HepG2 (cell line): ENCODE results near the gene GIMAP1. TPM values are rescaled to one million over a fixed set of nuclear protein-coding genes. Genes with fewer than 3 reads are reported as not detected.

Source experiments
- ATAC-seq: fragments of 200-7000 bp; cut with Tn5 transposase; 3 replicates; pipeline ENCODE4 v1.9.1; 2020; ENCODE audit warnings: mild to moderate bottlenecking, moderate library complexity
- BruUV-seq: library from RNA; stranded (reverse); fragments of 400-500 nt; replicated peaks from 2 replicates; lab custom pipeline; 2021; lab: Mats Ljungman, UMichigan
- CTCF ChIA-PET: fragments of 300-600 bp; formaldehyde crosslinking; extraction: SDS; loops from one replicate; lab custom pipeline; 2021; ENCODE audit warnings: low total read pairs, inconsistent platforms, low intra/inter-chr PET ratio; lab: Yijun Ruan, JAX
- POLR2A ChIA-PET: fragments of 350-600 bp; sonication (Branson Sonifier 250); formaldehyde crosslinking; loops from one replicate; lab custom pipeline; 2020; ENCODE audit warnings: antibody characterized with exemption, inconsistent platforms; lab: Yijun Ruan, JAX
- DNase-seq: peaks from one replicate; pipeline ENCODE4 v3.0.0-alpha.2; 2015; ENCODE audit warnings: low spot score
- FAIRE-seq: peaks from 3 replicates; lab custom pipeline; 2011; peaks lifted over from hg19 to GRCh38; lab: Jason Lieb, UNC
- H2AFZ ChIP-seq: one replicate; pipeline ENCODE4 v1.6.1; 2011; ENCODE audit warnings: low read length, inconsistent platforms
- H3K27ac ChIP-seq: fragments of 300-600 bp; 3 replicates; pipeline ENCODE4 v1.8.0; 2011; ENCODE audit warnings: mixed run types, mild to moderate bottlenecking, mixed read lengths, low read length, inconsistent platforms; ENCODE audit not compliant: insufficient read depth; ENCODE audit errors: extremely low read length
- H3K27me3 ChIP-seq, 2 experiments: fragments of 200-600 bp in 1 of 2; 2 replicates in 1 of 2; 3 replicates in 1 of 2; pipeline versions ENCODE4 v1.6.0 to v1.8.0; 2011; ENCODE audit warnings: low read length in 2 of 2, mild to moderate bottlenecking in 2 of 2, moderate library complexity in 2 of 2, inconsistent platforms in 1 of 2; ENCODE audit not compliant: insufficient read depth in 2 of 2, control insufficient read depth in 1 of 2
- H3K36me3 ChIP-seq, 2 experiments: fragments of 200-600 bp in 1 of 2; replicated peaks in 1 of 2; 2 replicates in 1 of 2; 3 replicates in 1 of 2; pipeline versions ENCODE4 v1.5.1 to v1.8.0; 2011; ENCODE audit warnings: low read length in 2 of 2, inconsistent platforms in 1 of 2; ENCODE audit not compliant: insufficient read depth in 2 of 2, control insufficient read depth in 1 of 2
- H3K4me1 ChIP-seq: 2 replicates; pipeline ENCODE4 v1.5.1; 2012; ENCODE audit warnings: low read length, inconsistent platforms; ENCODE audit not compliant: insufficient read depth
- H3K4me2 ChIP-seq: 2 replicates; pipeline ENCODE4 v1.6.0; 2011; ENCODE audit warnings: low read depth, low read length, inconsistent platforms
- H3K4me3 ChIP-seq, 3 experiments: fragments of 200-600 bp in 1 of 3; sonication (generic), shearing (Covaris generic) in 1 of 3; replicated peaks in 1 of 3; 2 replicates each; pipeline ENCODE4 v1.5.1; 2011 to 2016; ENCODE audit warnings: low read length in 3 of 3, inconsistent platforms in 2 of 3, low read depth in 2 of 3, mild to moderate bottlenecking in 2 of 3, control low read depth in 1 of 3, mixed read lengths in 1 of 3; ENCODE audit not compliant: insufficient read depth in 1 of 3
- H3K79me2 ChIP-seq: one replicate; pipeline ENCODE4 v1.6.1; 2011; ENCODE audit warnings: low read length, inconsistent platforms; ENCODE audit not compliant: insufficient read depth
- H3K9ac ChIP-seq: 2 replicates; pipeline ENCODE4 v1.6.0; 2011; ENCODE audit warnings: mild to moderate bottlenecking, low read depth, low read length, inconsistent platforms; ENCODE audit not compliant: insufficient read depth
- H3K9me3 ChIP-seq: 2 replicates; pipeline ENCODE4 v1.5.1; 2012; ENCODE audit warnings: mild to moderate bottlenecking, low read length
- H4K20me1 ChIP-seq: 2 replicates; pipeline ENCODE4 v1.6.0; 2011; ENCODE audit warnings: inconsistent platforms, mild to moderate bottlenecking, low read length, moderate library complexity; ENCODE audit not compliant: insufficient read depth
- ATF1 ChIP-seq: IDR thresholded peaks from 2 replicates; pipeline ENCODE4 v1.6.1; 2016; ENCODE audit warnings: mild to moderate bottlenecking, control low read depth
- ATF2 ChIP-seq: sonication (generic); formaldehyde crosslinking; IDR thresholded peaks from 2 replicates; pipeline ENCODE4 v1.4.0; 2020; ENCODE audit warnings: missing genetic modification reagents
- CENPT ChIP-seq: sonication (generic); formaldehyde crosslinking; IDR thresholded peaks from 2 replicates; pipeline ENCODE4 v1.8.0; 2022; ENCODE audit warnings: low read depth, mild to moderate bottlenecking, moderate library complexity, missing genetic modification reagents
- ZNF260 ChIP-seq: sonication (generic); formaldehyde crosslinking; IDR thresholded peaks from 2 replicates; pipeline ENCODE4 v1.4.0; 2020; ENCODE audit warnings: missing genetic modification reagents, low read depth, mild to moderate bottlenecking, borderline replicate concordance
- ZNF383 ChIP-seq: sonication (generic); formaldehyde crosslinking; IDR thresholded peaks from 2 replicates; pipeline ENCODE4 v1.4.0; 2020; ENCODE audit warnings: missing genetic modification reagents, mild to moderate bottlenecking, borderline replicate concordance
- ZNF781 ChIP-seq: sonication (generic); formaldehyde crosslinking; IDR thresholded peaks from 2 replicates; pipeline ENCODE4 v1.5.1; 2020; ENCODE audit warnings: borderline replicate concordance, mild to moderate bottlenecking, missing genetic modification reagents; ENCODE audit errors: not compliant biosample characterization
- WGBS: methylation state at CpG from one replicate; pipeline ENCODE4 v1.1.6; 2017; ENCODE audit warnings: low lambda C conversion rate; 5-methylcytosine and 5-hydroxymethylcytosine counted together
- in situ Hi-C: cut with HindIII; loops from 2 replicates; pipeline ENCODE4 v1.10.0; 2017; ENCODE audit warnings: low pct_unique_long_range_greater_than_20kb; ENCODE audit not compliant: extremely low pct_ligation_motif_present
- intact Hi-C: fragments of 100-400 bp; cut with micrococcal nuclease; formaldehyde crosslinking; loops from one replicate; pipeline ENCODE4 v1.10.0; 2022; ENCODE audit not compliant: unreplicated experiment
- polyA plus RNA-seq, 8 experiments: library from polyadenylated mRNA; depleted of rRNA in 3 of 8; stranded (reverse) in 7 of 8; unstranded in 1 of 8; fragments of >200 nt; fragmentation: Illumina TruSeq in 4 of 8; extraction: Trizol in 4 of 8; gene quantifications; 2 replicates each; pipeline versions ENCODE4 v1.2.1 to v1.2.3, GENCODE V29; 2011 to 2016; ENCODE audit warnings: low read depth in 4 of 8, missing spikeins in 1 of 8, mixed read lengths in 1 of 8; ENCODE audit not compliant: insufficient read depth in 1 of 8
- total RNA-seq, 5 experiments: library from RNA; depleted of rRNA; stranded (reverse); fragments of >200 nt; fragmentation: Illumina TruSeq; extraction: Trizol; gene quantifications; 2 replicates each; pipeline ENCODE4 v1.2.3, GENCODE V29; 2016; ENCODE audit warnings: low read depth in 1 of 5

Gene GIMAP1
- total and polyA plus RNA-seq, 2 of the 13 experiments (the other 11 are each of a cell fraction or from before 2014, with no cell fraction given): not detected

- BruUV-seq: no TSS peak
- ATAC-seq (no peak), DNase-seq (no peak), FAIRE-seq (no peak)
- Histone ChIP-seq H3K79me2 (no peaks in the 10 kb centered on the region), H3K27me3 (peaks cover 0 to 12% of the 10 kb centered on the region in 2 experiments; a peak in 4 of 5 replicates), H4K20me1 (no peaks in the 10 kb centered on the region), H3K36me3 (no peaks in the 10 kb centered on the region), H3K27ac (no peak overlapping the region), H3K9ac (no peak overlapping the region), H3K4me3 (no peak overlapping the region), H3K4me1 (no peaks in the 10 kb centered on the region), H3K9me3 (no peaks in the 10 kb centered on the region), H2AFZ (no peak overlapping the region), H3K4me2 (no peak overlapping the region)
- intact Hi-C loops (no loop called here), in situ Hi-C loops (no loop called here)
- ChIA-PET POLR2A (no interaction called here), CTCF (no interaction called here)
- 78% methylated on average over 28 of the region's 52 CpGs for WGBS
- no peak for TF ChIP-seq ATF1
- no peak for TF ChIP-seq ZNF383 (CRISPR knock-in tag)
- no peak for TF ChIP-seq ZNF781 (CRISPR knock-in tag)
- no peak for TF ChIP-seq ZNF260 (CRISPR knock-in tag)
- no peak for TF ChIP-seq ATF2 (CRISPR knock-in tag)
- no peak for TF ChIP-seq CENPT (CRISPR knock-in tag)
These were observed 3.8 kb downstream of the GIMAP1 start for GRCh38 chr7:150719960-150720891.
